Common myeloid progenitor, CD34-positive (primary cell): ENCODE results near the gene SARM1.

Experiments
- CTCF ChIA-PET: fragments of 350-600 bp; sonication (Branson Sonifier 250); formaldehyde crosslinking; loops from one replicate; lab custom pipeline; 2021; ENCODE audit warnings: antibody characterized with exemption; lab: Charles Lee
- POLR2A ChIA-PET: fragments of 350-600 bp; sonication (Branson Sonifier 250); formaldehyde crosslinking; loops from one replicate; lab custom pipeline; 2021; ENCODE audit warnings: antibody characterized with exemption; lab: Charles Lee
- DNase-seq, 3 donors: peaks; one replicate each; pipeline versions ENCODE4 v3.0.0 to v3.0.0-alpha.2; 2013
- H3K27ac ChIP-seq, 2 experiments: 1 replicate in 1 of 2; 2 replicates in 1 of 2; pipeline ENCODE4 v1.7.0; 2013; ENCODE audit warnings: inconsistent platforms in 2 of 2, low read length in 2 of 2, mild to moderate bottlenecking in 2 of 2, low read depth in 1 of 2, moderate library complexity in 1 of 2; ENCODE audit not compliant: severe bottlenecking in 2 of 2, insufficient read depth in 1 of 2, poor library complexity in 1 of 2
- H3K27me3 ChIP-seq, 5 experiments: replicated peaks in 2 of 5; 1 replicate in 3 of 5; 2 replicates in 2 of 5; pipeline versions ENCODE4 v1.6.1 to v1.7.0; 2013; ENCODE audit warnings: low read length in 4 of 5, mild to moderate bottlenecking in 2 of 5, moderate library complexity in 2 of 5, inconsistent platforms in 1 of 5; ENCODE audit not compliant: insufficient read depth in 5 of 5, control insufficient read depth in 4 of 5
- H3K36me3 ChIP-seq, 4 experiments: 1 replicate in 2 of 4; 2 replicates in 2 of 4; pipeline versions ENCODE4 v1.6.1 to v1.7.0; 2013; ENCODE audit warnings: low read length in 3 of 4, control low read depth in 1 of 4, mild to moderate bottlenecking in 1 of 4; ENCODE audit not compliant: control insufficient read depth in 4 of 4, insufficient read depth in 4 of 4
- H3K4me1 ChIP-seq, 4 experiments: 1 replicate in 3 of 4; 2 replicates in 1 of 4; pipeline versions ENCODE4 v1.6.1 to v1.7.1; 2013; ENCODE audit warnings: low read length in 3 of 4, mild to moderate bottlenecking in 3 of 4, control low read depth in 1 of 4, inconsistent platforms in 1 of 4, moderate library complexity in 1 of 4; ENCODE audit not compliant: control insufficient read depth in 4 of 4, insufficient read depth in 4 of 4; ENCODE audit errors: control extremely low read depth in 1 of 4
- H3K4me3 ChIP-seq, 7 experiments: 1 replicate in 4 of 7; 2 replicates in 3 of 7; pipeline versions ENCODE4 v1.5.1 to v1.7.0; 2013; ENCODE audit warnings: mild to moderate bottlenecking in 7 of 7, low read length in 6 of 7, moderate library complexity in 6 of 7, inconsistent platforms in 2 of 7, low read depth in 2 of 7, control low read depth in 1 of 7; ENCODE audit not compliant: insufficient read depth in 4 of 7, control insufficient read depth in 1 of 7; ENCODE audit errors: extremely low read depth in 1 of 7
- H3K9me3 ChIP-seq, 5 experiments: 1 replicate in 4 of 5; 2 replicates in 1 of 5; pipeline versions ENCODE4 v1.6.1 to v1.7.1; 2013; ENCODE audit warnings: low read length in 4 of 5, mild to moderate bottlenecking in 2 of 5, inconsistent platforms in 1 of 5, low read depth in 1 of 5, moderate library complexity in 1 of 5; ENCODE audit not compliant: control insufficient read depth in 4 of 5, insufficient read depth in 2 of 5; ENCODE audit errors: control extremely low read depth in 1 of 5
- WGBS: methylation state at CpG from one replicate; pipeline ENCODE4 v1.1.5; 2013; ENCODE audit not compliant: insufficient coverage; 5-methylcytosine and 5-hydroxymethylcytosine counted together

The SARM1 gene

DNA sequence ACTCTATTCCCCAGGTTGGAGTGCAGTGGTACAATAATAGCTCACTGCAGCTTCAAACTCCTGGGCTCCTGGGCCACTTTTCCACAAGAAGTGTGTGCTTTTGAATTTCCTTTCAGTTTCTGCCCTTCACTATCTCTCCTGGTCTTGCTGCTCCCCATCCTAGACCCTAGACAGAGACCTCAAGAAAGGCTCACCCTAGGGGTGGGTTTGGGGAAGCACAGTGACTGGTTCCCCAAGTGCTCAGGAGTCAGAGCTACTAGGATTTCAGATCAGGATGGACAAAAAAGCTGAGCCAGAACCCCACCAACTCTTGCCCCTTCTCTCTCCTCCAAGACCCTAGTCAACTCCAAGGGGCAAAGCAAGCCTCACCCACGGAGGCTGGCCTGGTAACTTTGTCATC lies 4.9 kb upstream of the SARM1 start:
- no peaks in the 10 kb centered on the region for H3K9me3 ChIP-seq
- no peak overlapping the region for H3K4me3 ChIP-seq
- H3K27ac ChIP-seq = no peak overlapping the region
- ChIA-PET CTCF (interaction anchor here (5.1 kb wide), 1 partner anchor 8 kb away, joined by 27 read pairs; the partner anchor contains the start of gene POLDIP2), POLR2A (no interaction called here)
- DNase-seq = no peak
- peaks cover under 1 to 32% (median 17%) of the 10 kb centered on the region in 4 experiments for H3K36me3 ChIP-seq
- no peaks in the 10 kb centered on the region for H3K27me3 ChIP-seq
- no CpG with 5 or more reads among the region's 1 CpG for WGBS
- H3K4me1 ChIP-seq = peaks cover 0 to 4% (median 1%) of the 10 kb centered on the region in 4 experiments

DNA sequence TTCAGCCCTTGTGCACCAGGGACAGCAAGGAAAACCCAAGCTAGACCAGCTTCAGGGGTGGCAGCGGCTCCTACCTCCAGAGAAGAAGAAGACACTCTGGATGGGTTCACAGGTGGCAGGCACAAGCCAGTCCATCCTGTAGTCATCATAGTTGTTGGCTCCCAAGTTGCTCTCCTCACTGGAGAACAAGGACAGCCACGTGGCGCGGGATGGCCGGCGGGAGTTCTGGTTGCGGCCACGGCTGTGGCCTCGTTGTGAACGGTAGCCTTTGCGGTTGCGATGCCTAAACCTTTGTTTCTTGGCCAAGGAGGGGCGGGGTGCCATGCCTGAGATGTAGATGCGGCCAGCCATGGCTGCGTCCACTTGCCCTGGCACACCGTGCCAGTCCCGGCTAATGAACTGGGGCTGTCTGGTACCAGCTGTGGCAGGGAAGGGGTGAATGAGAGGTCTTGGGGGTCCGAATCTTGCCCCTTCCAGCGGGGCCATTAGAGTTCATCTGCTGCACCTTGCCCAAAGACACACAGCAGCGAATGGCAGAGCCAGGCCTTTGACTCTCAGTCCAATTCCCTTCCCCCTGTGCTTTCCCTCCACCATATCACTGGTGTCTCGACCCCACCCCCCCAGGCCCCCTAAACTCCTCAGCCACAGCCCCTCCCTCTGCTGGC lies 3.7 kb upstream of the SARM1 start:
- H3K4me3 ChIP-seq = no peak overlapping the region
- no peaks in the 10 kb centered on the region for H3K9me3 ChIP-seq
- H3K4me1 ChIP-seq = peaks cover 0 to 16% (median 10%) of the 10 kb centered on the region in 4 experiments
- no peak for DNase-seq
- no peak overlapping the region for H3K27ac ChIP-seq
- CTCF ChIA-PET = interaction anchor here (0.8 to 5.1 kb wide), 2 partner anchors 9 to 337 kb away, joined by 3 to 27 read pairs; partner anchors contain the start of gene POLDIP2
- H3K36me3 ChIP-seq = peaks cover 0 to 22% (median 10%) of the 10 kb centered on the region in 4 experiments
- 98% methylated on average over 20 of the region's 21 CpGs for WGBS
- H3K27me3 ChIP-seq = peaks cover 0 to 7% (median 0%) of the 10 kb centered on the region in 5 experiments
- POLR2A ChIA-PET = no interaction called here

DNA sequence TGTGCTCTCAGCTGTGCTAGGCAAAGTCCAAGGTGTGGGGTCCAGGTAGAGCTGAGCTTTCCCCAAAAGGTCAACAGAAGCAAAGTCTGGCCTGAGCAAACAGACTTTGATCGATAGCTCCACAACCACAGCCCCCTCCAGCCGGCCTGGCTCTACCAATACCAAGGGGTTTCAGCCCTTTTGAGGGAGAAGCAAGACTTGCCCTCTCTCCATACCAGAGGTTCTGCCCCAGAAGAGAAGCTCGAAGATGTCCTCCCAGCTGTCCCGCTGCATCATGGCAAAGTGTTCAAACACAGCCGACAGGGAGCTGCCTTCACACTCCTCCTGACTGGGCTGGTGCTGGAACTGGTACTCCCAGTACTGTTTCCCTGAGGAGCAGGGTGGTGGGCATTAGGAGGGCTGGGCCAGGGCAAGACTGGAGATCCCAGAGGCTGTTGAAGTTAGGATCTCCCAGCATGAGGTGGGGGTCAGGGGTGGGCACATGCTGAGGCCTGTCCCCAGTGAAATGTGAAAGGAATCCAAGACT lies 3.1 kb upstream of the SARM1 start:
- Histone ChIP-seq H3K27ac (no peak overlapping the region), H3K27me3 (peaks cover 0 to 13% (median 0%) of the 10 kb centered on the region in 5 experiments), H3K9me3 (no peaks in the 10 kb centered on the region), H3K36me3 (peaks cover 0 to 16% (median 6%) of the 10 kb centered on the region in 4 experiments), H3K4me1 (peaks cover 0 to 21% (median 12%) of the 10 kb centered on the region in 4 experiments), H3K4me3 (no peak overlapping the region)
- POLR2A ChIA-PET = no interaction called here
- no peak for DNase-seq
- 93% methylated on average over 5 of the region's 5 CpGs for WGBS
- CTCF ChIA-PET = interaction anchor here (0.8 to 5.1 kb wide), 2 partner anchors 10 to 338 kb away, joined by 3 to 27 read pairs; partner anchors contain the start of gene POLDIP2

DNA sequence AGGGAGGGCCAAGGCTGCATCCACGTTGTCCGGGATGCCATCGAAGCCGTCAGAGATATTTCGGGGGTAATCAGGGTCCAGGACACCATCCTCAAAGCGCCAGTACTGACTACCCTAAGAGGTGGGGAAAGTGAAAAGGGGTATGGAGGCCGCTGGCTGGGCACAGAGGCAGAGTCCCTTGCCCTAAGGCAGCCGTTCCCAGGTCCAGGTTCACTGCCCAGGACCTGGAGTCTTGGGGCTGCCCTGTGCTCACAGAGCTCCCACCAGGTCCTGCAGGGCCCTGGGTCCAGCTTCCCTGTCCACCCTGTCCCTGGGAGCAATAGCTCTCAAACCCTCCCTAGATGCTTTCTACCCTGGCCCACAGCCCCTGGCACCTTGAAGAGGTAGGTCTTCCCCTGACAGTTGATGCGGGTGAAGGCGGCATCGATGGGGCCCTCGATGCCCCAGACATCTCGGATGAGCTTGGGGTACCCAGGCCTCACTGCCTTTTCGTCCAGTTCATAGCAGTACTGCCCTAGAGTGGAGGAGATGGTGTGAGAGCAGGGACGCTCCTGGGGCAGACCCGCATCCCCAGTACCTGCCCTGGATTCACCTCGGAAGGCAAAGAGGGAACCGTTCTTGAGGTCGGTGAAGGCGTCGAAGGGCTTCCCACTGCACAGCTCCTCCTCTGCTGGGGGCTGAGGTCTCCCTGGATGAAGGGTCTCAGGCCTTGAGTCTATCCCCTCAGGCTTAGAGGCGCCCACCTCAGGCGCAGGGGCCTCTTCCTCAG lies 2.4 kb upstream of the SARM1 start:
- WGBS = 95% methylated on average over 21 of the region's 23 CpGs
- CTCF ChIA-PET = interaction anchor here (5.1 kb wide), 1 partner anchor 11 kb away, joined by 27 read pairs; the partner anchor contains the start of gene POLDIP2
- Histone ChIP-seq H3K27me3 (peaks cover 0 to 14% (median 0%) of the 10 kb centered on the region in 5 experiments), H3K27ac (no peak overlapping the region), H3K4me1 (peaks cover 0 to 22% (median 12%) of the 10 kb centered on the region in 4 experiments), H3K9me3 (no peaks in the 10 kb centered on the region), H3K4me3 (no peak overlapping the region), H3K36me3 (peaks cover 0 to 9% (median 0%) of the 10 kb centered on the region in 4 experiments)
- DNase-seq = no peak
- POLR2A ChIA-PET = no interaction called here

DNA sequence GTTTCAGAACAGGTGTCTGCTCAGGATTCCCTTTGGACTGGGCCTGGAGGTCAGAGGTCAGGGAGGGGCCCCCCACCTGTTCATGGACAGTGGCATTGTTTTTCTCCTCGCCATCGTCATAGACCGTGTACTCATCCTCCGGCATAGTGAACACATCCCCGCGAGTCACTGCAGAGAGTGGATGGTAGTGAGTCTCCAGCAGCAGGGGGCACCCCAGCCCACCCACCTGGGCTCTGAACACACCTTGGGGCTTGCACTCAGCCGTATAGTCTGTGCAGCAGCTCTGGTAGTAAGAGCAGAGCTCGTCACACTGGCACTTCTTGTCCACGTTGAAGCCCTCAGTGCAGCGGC lies 1.8 kb upstream of the SARM1 start:
- DNase-seq = no peak
- peaks cover 0 to 3% (median 0%) of the 10 kb centered on the region in 4 experiments for H3K36me3 ChIP-seq
- ChIA-PET CTCF (interaction anchor here (1.2 to 5.1 kb wide), 2 partner anchors 8 to 11 kb away, joined by 4 to 27 read pairs; partner anchors contain the start of gene POLDIP2), POLR2A (no interaction called here)
- peaks cover 0 to 14% (median 0%) of the 10 kb centered on the region in 5 experiments for H3K27me3 ChIP-seq
- H3K4me3 ChIP-seq = no peak overlapping the region
- H3K27ac ChIP-seq = no peak overlapping the region
- H3K4me1 ChIP-seq = peaks cover 0 to 22% (median 12%) of the 10 kb centered on the region in 4 experiments
- no peaks in the 10 kb centered on the region for H3K9me3 ChIP-seq
- 92% methylated on average over 10 of the region's 10 CpGs for WGBS

DNA sequence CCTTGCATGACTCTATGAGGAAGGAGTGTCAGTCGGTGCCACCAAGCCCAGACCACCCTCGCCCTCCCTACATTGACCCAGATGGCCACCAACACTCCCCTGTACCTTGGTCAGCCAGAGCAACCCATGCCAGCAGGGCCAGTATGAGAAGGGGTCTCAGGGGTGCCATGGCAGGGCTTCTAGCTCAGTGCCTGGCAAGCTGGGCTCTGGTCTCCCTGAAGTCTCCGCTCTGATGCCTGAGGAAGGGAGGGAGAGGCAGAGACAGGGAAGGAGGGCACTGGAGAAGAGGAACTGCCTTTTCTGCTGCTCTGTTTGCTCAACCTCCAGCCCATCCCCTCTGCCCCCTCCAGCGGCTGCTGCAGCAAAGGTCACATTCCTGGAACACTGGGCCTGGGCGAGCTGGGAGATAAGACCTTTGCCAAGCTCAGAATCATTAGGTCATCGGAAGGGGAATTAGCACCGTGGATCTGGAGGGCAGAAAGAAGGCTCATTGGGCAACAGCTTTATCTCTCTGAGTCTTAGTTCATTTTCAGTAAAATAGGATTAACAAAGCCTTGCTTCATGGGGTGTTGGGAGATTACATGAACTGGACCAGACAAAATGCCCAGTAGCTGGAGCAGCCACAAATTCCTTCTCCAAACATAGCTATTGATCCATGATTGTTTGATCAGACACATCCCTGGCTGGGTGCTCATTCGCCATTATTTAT lies 1.3 kb upstream of the SARM1 start, which contains the start of gene VTN:
TSS of gene VTN (minus strand) at position 273 of the 709 bp plus-strand sequence. CDS start at position 169, 104 bp downstream.
- Histone ChIP-seq H3K36me3 (no peaks in the 10 kb centered on the region), H3K4me3 (peak within 1 kb of the TSS in 5 of 7 experiments; percentile 4 to 83 (median 76)), H3K4me1 (peaks cover 0 to 22% (median 12%) of the 10 kb centered on the region in 4 experiments), H3K27me3 (peaks cover 0 to 14% (median 0%) of the 10 kb centered on the region in 5 experiments), H3K9me3 (no peaks in the 10 kb centered on the region), H3K27ac (no peak within 1 kb of the TSS)
- POLR2A ChIA-PET = no interaction called here
- 56% methylated on average over 6 of the region's 8 CpGs for WGBS
- CTCF ChIA-PET = interaction anchor here (0.9 to 5.1 kb wide), 5 partner anchors 8 to 44 kb away, joined by 3 to 27 read pairs (median 3); partner anchors contain the start of gene POLDIP2
- DNase-seq = peak in 2 of 3 donors; percentile 15
